IPS DF 6.9 (cell line): ENCODE results near the gene DOLPP1.

ENCODE experiments used
- DNase-seq: peaks from one replicate; pipeline ENCODE4 v3.0.0-alpha.2; 2013; ENCODE audit warnings: low read depth, low spot score
- H3K27ac ChIP-seq: one replicate; pipeline ENCODE4 v1.5.1; 2013; ENCODE audit warnings: low read length, control low read depth
- H3K27me3 ChIP-seq: 2 replicates; pipeline ENCODE4 v1.6.1; 2013; ENCODE audit warnings: mild to moderate bottlenecking, low read length; ENCODE audit not compliant: control insufficient read depth, insufficient read depth
- H3K36me3 ChIP-seq: 2 replicates; pipeline ENCODE4 v1.6.1; 2013; ENCODE audit warnings: low read length; ENCODE audit not compliant: control insufficient read depth, insufficient read depth
- H3K4me1 ChIP-seq: 2 replicates; pipeline ENCODE4 v1.6.1; 2013; ENCODE audit warnings: low read length; ENCODE audit not compliant: control insufficient read depth, insufficient read depth
- H3K4me3 ChIP-seq: 2 replicates; pipeline ENCODE4 v1.5.1; 2013; ENCODE audit warnings: mild to moderate bottlenecking, low read length
- H3K9me3 ChIP-seq: 2 replicates; pipeline ENCODE4 v1.6.1; 2013; ENCODE audit warnings: low read length, inconsistent platforms; ENCODE audit not compliant: control insufficient read depth, insufficient read depth
- WGBS: extraction: QIAGEN DNeasy Blood & Tissue Kit; methylation state at CpG from one replicate; pipeline ENCODE4 v1.1.7; 2013; ENCODE audit warnings: mixed read lengths, missing lambda C conversion rate; ENCODE audit not compliant: insufficient read length, insufficient coverage; 5-methylcytosine and 5-hydroxymethylcytosine counted together

The DOLPP1 gene

DNA sequence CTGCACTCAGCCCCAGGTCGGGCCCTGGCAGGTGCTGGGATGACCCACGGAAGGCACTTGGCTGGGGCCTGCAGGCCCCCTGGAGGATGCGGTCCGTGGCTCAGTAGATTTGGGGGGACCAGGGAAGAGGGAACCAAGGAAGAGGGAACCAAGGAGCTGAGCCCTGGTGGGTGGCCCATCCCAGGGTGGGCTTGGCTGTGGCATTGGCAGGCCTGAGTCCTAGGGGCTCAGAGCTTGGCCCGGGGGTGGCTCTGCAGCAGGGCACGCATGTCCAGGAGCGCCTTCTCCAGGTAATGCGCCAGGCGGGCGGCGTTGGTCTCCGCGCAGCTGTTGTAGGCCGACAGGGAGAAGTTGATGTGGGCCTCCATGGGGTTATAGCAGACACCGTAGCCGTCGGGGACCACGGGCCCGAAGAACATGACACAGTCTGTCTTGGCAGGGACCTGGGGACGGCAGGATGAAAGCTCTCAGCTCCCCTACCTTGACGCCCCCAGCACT lies 14.3 kb downstream of the DOLPP1 start:
- no peak overlapping the region for H3K27ac ChIP-seq
- no peaks in the 10 kb centered on the region for H3K36me3 ChIP-seq
- no CpG with 5 or more reads among the region's 21 CpGs for WGBS
- DNase-seq: no peak
- H3K27me3 ChIP-seq: no peaks in the 10 kb centered on the region
- H3K9me3 ChIP-seq: no peaks in the 10 kb centered on the region
- no peak overlapping the region for H3K4me3 ChIP-seq
- no peaks in the 10 kb centered on the region for H3K4me1 ChIP-seq

DNA sequence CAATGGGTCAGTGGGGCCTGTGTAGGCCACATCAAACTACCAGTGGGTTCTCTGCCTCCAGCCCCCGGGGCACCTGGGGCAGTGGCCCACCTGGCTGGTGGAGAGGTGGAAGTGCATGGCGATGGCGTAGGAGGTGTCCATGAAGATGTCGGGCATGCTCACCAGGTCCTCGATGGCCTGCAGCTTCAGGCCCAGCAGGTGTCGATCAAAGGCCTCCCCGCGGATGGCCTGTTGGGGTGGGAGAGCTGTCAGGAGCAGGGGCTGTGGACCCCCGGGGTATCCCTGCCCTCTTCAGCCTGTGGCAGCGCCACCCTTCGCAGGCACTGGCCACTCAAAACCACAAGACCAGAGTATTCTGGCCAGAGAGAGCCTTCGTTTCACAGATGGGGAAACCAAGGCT lies 15.0 kb downstream of the DOLPP1 start:
- Histone ChIP-seq H3K27ac (no peak overlapping the region), H3K9me3 (no peaks in the 10 kb centered on the region), H3K36me3 (no peaks in the 10 kb centered on the region), H3K4me3 (no peak overlapping the region), H3K27me3 (no peaks in the 10 kb centered on the region), H3K4me1 (no peaks in the 10 kb centered on the region)
- no peak for DNase-seq
- no CpG with 5 or more reads among the region's 12 CpGs for WGBS

GRCh38 chr9:129097671-129098306 lies 16.9 kb downstream of the DOLPP1 start:
- Histone ChIP-seq H3K4me3 (no peak overlapping the region), H3K27ac (no peak overlapping the region), H3K4me1 (no peaks in the 10 kb centered on the region; the same call in 1 of the 2 replicates), H3K27me3 (no peaks in the 10 kb centered on the region), H3K36me3 (no peaks in the 10 kb centered on the region), H3K9me3 (no peaks in the 10 kb centered on the region)
- no CpG with 5 or more reads among the region's 16 CpGs for WGBS
- no peak for DNase-seq

DNA sequence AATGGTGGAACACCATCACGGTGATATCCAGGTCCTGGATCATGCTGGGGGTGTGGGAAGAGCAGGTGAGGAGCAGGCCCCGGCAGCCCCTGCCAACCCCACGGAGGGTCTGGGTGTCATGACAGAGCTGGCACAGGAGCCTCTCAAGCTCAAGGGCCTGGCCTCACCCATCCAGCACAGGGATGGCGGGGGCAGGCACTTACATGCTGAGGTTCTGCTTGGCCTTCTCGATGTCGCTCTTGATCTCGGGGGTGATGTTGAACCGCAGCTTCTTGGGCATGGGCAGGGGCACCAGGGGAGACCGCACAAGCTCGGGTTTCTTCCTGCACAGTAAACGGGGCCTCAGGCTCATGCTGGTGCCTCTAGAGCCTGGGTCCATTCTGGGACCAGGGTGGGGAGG lies 17.4 kb downstream of the DOLPP1 start:
- WGBS: no CpG with 5 or more reads among the region's 11 CpGs
- H3K27me3 ChIP-seq: no peaks in the 10 kb centered on the region
- no peak overlapping the region for H3K4me3 ChIP-seq
- H3K9me3 ChIP-seq: no peaks in the 10 kb centered on the region
- no peak overlapping the region for H3K27ac ChIP-seq
- no peak for DNase-seq
- no peaks in the 10 kb centered on the region; the same call in 1 of the 2 replicates for H3K4me1 ChIP-seq
- H3K36me3 ChIP-seq: no peaks in the 10 kb centered on the region

DNA sequence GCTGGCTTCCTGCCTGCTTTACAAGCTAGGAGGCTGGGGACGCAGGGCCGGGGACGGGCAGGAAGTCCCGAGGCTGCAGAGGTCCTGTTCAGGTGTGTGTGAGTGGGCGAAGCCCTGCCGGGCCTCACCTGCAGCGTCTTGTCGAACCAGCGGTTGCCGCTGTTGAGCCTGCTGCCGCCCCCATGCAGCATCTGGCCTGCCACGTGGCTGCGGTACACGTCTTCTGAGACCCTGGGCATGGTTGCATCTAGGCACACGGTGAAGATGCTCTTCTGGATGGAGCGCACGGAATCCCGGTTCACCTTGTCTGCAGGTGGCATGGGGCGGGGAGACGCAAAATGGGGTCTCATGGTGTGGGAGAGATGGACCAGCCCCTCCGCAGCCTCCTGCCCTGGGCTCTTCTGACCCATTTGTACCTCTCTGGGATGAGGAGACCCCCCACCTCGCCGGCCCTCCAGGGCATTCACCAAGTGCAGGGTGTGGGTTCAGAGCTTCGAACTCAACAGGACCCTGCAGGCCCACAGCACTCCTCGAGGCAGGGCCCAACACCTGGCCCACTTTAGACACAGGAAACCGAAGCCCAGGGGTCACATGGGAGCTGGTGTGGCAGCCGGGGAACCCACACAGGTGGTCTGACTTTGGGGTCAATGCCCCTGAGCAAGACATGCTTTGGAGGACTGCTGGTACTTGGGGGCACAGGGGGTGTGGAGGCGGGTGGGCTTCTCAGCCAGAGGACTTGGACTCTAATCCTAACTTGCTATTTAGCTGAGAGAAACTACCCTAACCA lies 19.7 kb downstream of the DOLPP1 start:
- H3K4me1 ChIP-seq: no peaks in the 10 kb centered on the region; the same call in 1 of the 2 replicates
- H3K36me3 ChIP-seq: no peaks in the 10 kb centered on the region
- no peak overlapping the region for H3K4me3 ChIP-seq
- no peak for DNase-seq
- no peaks in the 10 kb centered on the region for H3K9me3 ChIP-seq
- H3K27me3 ChIP-seq: no peaks in the 10 kb centered on the region
- H3K27ac ChIP-seq: no peak overlapping the region
- no CpG with 5 or more reads among the region's 28 CpGs for WGBS

DNA sequence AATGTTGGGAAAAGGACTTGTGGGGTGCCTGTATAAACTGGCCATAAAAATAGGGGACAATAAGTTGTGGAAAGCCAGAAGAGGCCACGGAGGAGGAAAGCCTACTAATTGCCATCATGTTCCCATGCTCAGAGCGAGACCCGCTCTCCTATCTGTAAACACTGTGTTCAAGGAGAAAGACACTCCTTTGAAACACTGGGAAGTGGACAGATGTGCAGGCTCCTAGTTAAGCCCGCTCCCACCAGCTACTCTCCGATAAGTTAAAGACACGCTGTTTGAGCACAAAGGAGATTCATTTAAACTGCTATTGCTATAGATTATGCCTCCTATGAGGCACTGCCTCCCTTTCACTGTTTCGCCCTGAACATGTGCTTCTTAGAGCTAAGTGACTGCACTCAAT lies 20.4 kb downstream of the DOLPP1 start:
- Histone ChIP-seq H3K36me3 (no peaks in the 10 kb centered on the region), H3K27me3 (no peaks in the 10 kb centered on the region), H3K27ac (no peak overlapping the region), H3K4me1 (no peaks in the 10 kb centered on the region; the same call in 1 of the 2 replicates), H3K9me3 (no peaks in the 10 kb centered on the region), H3K4me3 (no peak overlapping the region)
- DNase-seq: no peak
- no CpG with 5 or more reads among the region's 7 CpGs for WGBS

DNA sequence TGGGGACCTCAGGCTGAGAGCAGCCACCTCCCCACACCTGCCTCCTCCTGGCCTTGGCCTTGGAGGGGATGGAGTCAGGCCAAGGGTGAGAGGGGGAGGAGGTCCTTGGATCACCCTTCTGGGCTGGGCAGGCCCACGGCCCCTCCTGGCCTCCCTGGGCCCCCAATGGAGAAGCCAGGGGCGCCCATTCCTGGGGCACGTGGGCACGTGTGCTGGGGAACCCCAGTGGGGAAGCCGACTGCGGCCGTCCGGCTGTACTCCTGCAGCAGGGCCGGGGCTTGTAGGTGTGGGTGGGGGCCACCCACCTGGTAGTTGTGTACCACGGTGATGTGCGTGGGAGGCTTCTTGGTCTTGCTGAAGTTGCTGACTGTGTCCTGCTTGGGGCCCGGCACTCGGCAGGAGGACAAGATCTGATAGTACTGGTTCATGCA lies 21.2 kb downstream of the DOLPP1 start:
- no peaks in the 10 kb centered on the region for H3K9me3 ChIP-seq
- no peak overlapping the region for H3K4me3 ChIP-seq
- H3K36me3 ChIP-seq: no peaks in the 10 kb centered on the region
- H3K4me1 ChIP-seq: no peaks in the 10 kb centered on the region; the same call in 1 of the 2 replicates
- WGBS: no CpG with 5 or more reads among the region's 13 CpGs
- no peak overlapping the region for H3K27ac ChIP-seq
- DNase-seq: no peak
- H3K27me3 ChIP-seq: no peaks in the 10 kb centered on the region

- Histone ChIP-seq H3K9me3 (no peaks in the 10 kb centered on the region), H3K4me3 (no peak overlapping the region), H3K27me3 (no peaks in the 10 kb centered on the region), H3K27ac (no peak overlapping the region), H3K4me1 (no peaks in the 10 kb centered on the region; the same call in 1 of the 2 replicates), H3K36me3 (no peaks in the 10 kb centered on the region)
- no peak for DNase-seq
- no CpG with 5 or more reads among the region's 14 CpGs for WGBS
These were observed 22.1 kb downstream of the DOLPP1 start for GRCh38 chr9:129102791-129103594.

- H3K4me1 ChIP-seq: no peaks in the 10 kb centered on the region; the same call in 1 of the 2 replicates
- H3K9me3 ChIP-seq: no peaks in the 10 kb centered on the region
- no CpG with 5 or more reads among the region's 4 CpGs for WGBS
- H3K4me3 ChIP-seq: no peak overlapping the region
- no peak for DNase-seq
- no peaks in the 10 kb centered on the region for H3K36me3 ChIP-seq
- H3K27ac ChIP-seq: no peak overlapping the region
- H3K27me3 ChIP-seq: no peaks in the 10 kb centered on the region
These were observed 22.7 kb downstream of the DOLPP1 start for GRCh38 chr9:129103595-129103965.

DNA sequence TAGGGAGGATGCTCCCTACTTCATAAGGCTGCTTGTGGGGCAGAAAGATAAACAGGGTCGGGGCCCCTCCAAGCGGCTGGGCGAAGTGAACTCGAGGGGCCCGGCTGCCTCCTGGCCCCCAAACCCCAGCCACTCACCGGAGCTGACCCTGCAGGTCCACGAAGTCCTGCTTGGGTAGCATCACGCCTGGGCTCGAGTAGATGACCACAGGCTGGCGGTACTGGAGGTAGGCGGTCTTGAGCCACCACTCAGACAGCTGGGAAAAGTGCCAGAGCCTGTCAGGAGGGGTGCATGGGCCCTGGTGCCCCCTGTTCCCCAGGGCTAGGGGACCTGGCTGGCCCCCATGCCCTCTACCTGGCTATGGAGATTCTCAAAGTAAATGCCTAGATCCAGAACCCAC lies 23.1 kb downstream of the DOLPP1 start:
- Histone ChIP-seq H3K27ac (no peak overlapping the region), H3K27me3 (no peaks in the 10 kb centered on the region), H3K4me1 (no peaks in the 10 kb centered on the region; the same call in 1 of the 2 replicates), H3K4me3 (no peak overlapping the region), H3K9me3 (no peaks in the 10 kb centered on the region), H3K36me3 (no peaks in the 10 kb centered on the region)
- no CpG with 5 or more reads among the region's 11 CpGs for WGBS
- DNase-seq: no peak
